ENCODE measurements around the gene ZNF275.

- TF ChIP-seq CTCF (IDR thresholded peaks at IDR 0.05; ENCODE audit: poor library complexity, severe bottlenecking) = no peak
- no peak for TF ChIP-seq POLR2AphosphoS5 (IDR thresholded peaks at IDR 0.05)
Observed at GRCh38 chrX:153301746-153302145, 32.2 kb upstream of the ZNF275 start.
